HepG2 (cell line): ENCODE measurements around the gene PAFAH1B1. TPM values are rescaled to one million over a fixed set of nuclear protein-coding genes. Genes with fewer than 3 reads are reported as not detected.

Experiments used
- ATAC-seq: fragments of 200-7000 bp; cut with Tn5 transposase; 3 replicates; pipeline ENCODE4 v1.9.1; 2020; ENCODE audit warnings: mild to moderate bottlenecking, moderate library complexity
- BruUV-seq: library from RNA; stranded (reverse); fragments of 400-500 nt; replicated peaks from 2 replicates; lab custom pipeline; 2021; lab: Mats Ljungman, UMichigan
- CTCF ChIA-PET: fragments of 300-600 bp; formaldehyde crosslinking; extraction: SDS; loops from one replicate; lab custom pipeline; 2021; ENCODE audit warnings: low total read pairs, inconsistent platforms, low intra/inter-chr PET ratio; lab: Yijun Ruan, JAX
- POLR2A ChIA-PET: fragments of 350-600 bp; sonication (Branson Sonifier 250); formaldehyde crosslinking; loops from one replicate; lab custom pipeline; 2020; ENCODE audit warnings: antibody characterized with exemption, inconsistent platforms; lab: Yijun Ruan, JAX
- DNase-seq: peaks from one replicate; pipeline ENCODE4 v3.0.0-alpha.2; 2015; ENCODE audit warnings: low spot score
- FAIRE-seq: peaks from 3 replicates; lab custom pipeline; 2011; peaks lifted over from hg19 to GRCh38; lab: Jason Lieb, UNC
- H2AFZ ChIP-seq: one replicate; pipeline ENCODE4 v1.6.1; 2011; ENCODE audit warnings: low read length, inconsistent platforms
- H3K27ac ChIP-seq: fragments of 300-600 bp; 3 replicates; pipeline ENCODE4 v1.8.0; 2011; ENCODE audit warnings: mixed run types, mild to moderate bottlenecking, mixed read lengths, low read length, inconsistent platforms; ENCODE audit not compliant: insufficient read depth; ENCODE audit errors: extremely low read length
- H3K27me3 ChIP-seq, 2 experiments: fragments of 200-600 bp in 1 of 2; 2 replicates in 1 of 2; 3 replicates in 1 of 2; pipeline versions ENCODE4 v1.6.0 to v1.8.0; 2011; ENCODE audit warnings: low read length in 2 of 2, mild to moderate bottlenecking in 2 of 2, moderate library complexity in 2 of 2, inconsistent platforms in 1 of 2; ENCODE audit not compliant: insufficient read depth in 2 of 2, control insufficient read depth in 1 of 2
- H3K36me3 ChIP-seq, 2 experiments: fragments of 200-600 bp in 1 of 2; replicated peaks in 1 of 2; 2 replicates in 1 of 2; 3 replicates in 1 of 2; pipeline versions ENCODE4 v1.5.1 to v1.8.0; 2011; ENCODE audit warnings: low read length in 2 of 2, inconsistent platforms in 1 of 2; ENCODE audit not compliant: insufficient read depth in 2 of 2, control insufficient read depth in 1 of 2
- H3K4me1 ChIP-seq: 2 replicates; pipeline ENCODE4 v1.5.1; 2012; ENCODE audit warnings: low read length, inconsistent platforms; ENCODE audit not compliant: insufficient read depth
- H3K4me2 ChIP-seq: 2 replicates; pipeline ENCODE4 v1.6.0; 2011; ENCODE audit warnings: low read depth, low read length, inconsistent platforms
- H3K4me3 ChIP-seq, 3 experiments: fragments of 200-600 bp in 1 of 3; sonication (generic), shearing (Covaris generic) in 1 of 3; replicated peaks in 1 of 3; 2 replicates each; pipeline ENCODE4 v1.5.1; 2011 to 2016; ENCODE audit warnings: low read length in 3 of 3, inconsistent platforms in 2 of 3, low read depth in 2 of 3, mild to moderate bottlenecking in 2 of 3, control low read depth in 1 of 3, mixed read lengths in 1 of 3; ENCODE audit not compliant: insufficient read depth in 1 of 3
- H3K79me2 ChIP-seq: one replicate; pipeline ENCODE4 v1.6.1; 2011; ENCODE audit warnings: low read length, inconsistent platforms; ENCODE audit not compliant: insufficient read depth
- H3K9ac ChIP-seq: 2 replicates; pipeline ENCODE4 v1.6.0; 2011; ENCODE audit warnings: mild to moderate bottlenecking, low read depth, low read length, inconsistent platforms; ENCODE audit not compliant: insufficient read depth
- H3K9me3 ChIP-seq: 2 replicates; pipeline ENCODE4 v1.5.1; 2012; ENCODE audit warnings: mild to moderate bottlenecking, low read length
- H4K20me1 ChIP-seq: 2 replicates; pipeline ENCODE4 v1.6.0; 2011; ENCODE audit warnings: inconsistent platforms, mild to moderate bottlenecking, low read length, moderate library complexity; ENCODE audit not compliant: insufficient read depth
- ATAD3A ChIP-seq: sonication (generic); formaldehyde crosslinking; IDR thresholded peaks from 2 replicates; pipeline ENCODE4 v1.4.0; 2020; ENCODE audit warnings: missing genetic modification reagents
- DZIP1 ChIP-seq: sonication (generic); formaldehyde crosslinking; IDR thresholded peaks from 2 replicates; pipeline ENCODE4 v1.5.0; 2020; ENCODE audit warnings: mild to moderate bottlenecking, missing genetic modification reagents
- FOSL2 ChIP-seq: sonication (generic); formaldehyde crosslinking; IDR thresholded peaks from 2 replicates; pipeline ENCODE4 v1.4.0; 2020; ENCODE audit warnings: missing genetic modification reagents
- IRF2 ChIP-seq: IDR thresholded peaks from 2 replicates; pipeline ENCODE4 v1.6.1; 2018; ENCODE audit warnings: missing genetic modification reagents, missing compliant biosample characterization
- JUND ChIP-seq: sonication (generic); formaldehyde crosslinking; IDR thresholded peaks from 2 replicates; pipeline ENCODE4 v1.8.0; 2022; ENCODE audit warnings: mild to moderate bottlenecking, missing genetic modification reagents
- NKX3-1 ChIP-seq: sonication (generic); formaldehyde crosslinking; IDR thresholded peaks from 2 replicates; pipeline ENCODE4 v1.5.0; 2020; ENCODE audit warnings: missing genetic modification reagents
- RARA ChIP-seq: IDR thresholded peaks from 2 replicates; pipeline ENCODE4 v1.6.1; 2016; ENCODE audit warnings: missing genetic modification reagents, missing compliant biosample characterization
- ZBTB2 ChIP-seq: sonication (generic); formaldehyde crosslinking; IDR thresholded peaks from 2 replicates; pipeline ENCODE4 v1.8.0; 2022; ENCODE audit warnings: low read depth, missing genetic modification reagents
- ZBTB42 ChIP-seq: sonication (generic); formaldehyde crosslinking; IDR thresholded peaks from 2 replicates; pipeline ENCODE4 v1.5.0; 2020; ENCODE audit warnings: mild to moderate bottlenecking, missing genetic modification reagents
- ZFX ChIP-seq: sonication (generic); formaldehyde crosslinking; IDR thresholded peaks from 2 replicates; pipeline ENCODE4 v1.4.0; 2020; ENCODE audit warnings: mild to moderate bottlenecking, low read depth, missing genetic modification reagents, moderate library complexity
- ZNF121 ChIP-seq: sonication (generic); formaldehyde crosslinking; IDR thresholded peaks from 2 replicates; pipeline ENCODE4 v1.5.0; 2020; ENCODE audit warnings: mild to moderate bottlenecking, missing genetic modification reagents
- ZNF138 ChIP-seq: sonication (generic); formaldehyde crosslinking; IDR thresholded peaks from 2 replicates; pipeline ENCODE4 v1.5.0; 2020; ENCODE audit warnings: mild to moderate bottlenecking, low read depth, missing genetic modification reagents
- ZNF251 ChIP-seq: sonication (generic); formaldehyde crosslinking; IDR thresholded peaks from 2 replicates; pipeline ENCODE4 v1.9.0; 2021; ENCODE audit warnings: mild to moderate bottlenecking, missing genetic modification reagents
- ZNF296 ChIP-seq: sonication (generic); formaldehyde crosslinking; conservative IDR thresholded peaks from 2 replicates; pipeline ENCODE4 v1.5.0; 2020; ENCODE audit warnings: mild to moderate bottlenecking, missing genetic modification reagents
- ZNF432 ChIP-seq: sonication (generic); formaldehyde crosslinking; IDR thresholded peaks from 2 replicates; pipeline ENCODE4 v1.5.0; 2020; ENCODE audit warnings: missing genetic modification reagents, mild to moderate bottlenecking, borderline replicate concordance
- ZNF800 ChIP-seq: sonication (generic); formaldehyde crosslinking; IDR thresholded peaks from 2 replicates; pipeline ENCODE4 v1.4.0; 2020; ENCODE audit warnings: missing genetic modification reagents
- ZNF841 ChIP-seq: sonication (generic); formaldehyde crosslinking; IDR thresholded peaks from 2 replicates; pipeline ENCODE4 v1.8.1; 2023; ENCODE audit warnings: missing genetic modification reagents, borderline replicate concordance
- WGBS: methylation state at CpG from one replicate; pipeline ENCODE4 v1.1.6; 2017; ENCODE audit warnings: low lambda C conversion rate; 5-methylcytosine and 5-hydroxymethylcytosine counted together
- in situ Hi-C: cut with HindIII; loops from 2 replicates; pipeline ENCODE4 v1.10.0; 2017; ENCODE audit warnings: low pct_unique_long_range_greater_than_20kb; ENCODE audit not compliant: extremely low pct_ligation_motif_present
- intact Hi-C: fragments of 100-400 bp; cut with micrococcal nuclease; formaldehyde crosslinking; loops from one replicate; pipeline ENCODE4 v1.10.0; 2022; ENCODE audit not compliant: unreplicated experiment
- polyA plus RNA-seq, 8 experiments: library from polyadenylated mRNA; depleted of rRNA in 3 of 8; stranded (reverse) in 7 of 8; unstranded in 1 of 8; fragments of >200 nt; fragmentation: Illumina TruSeq in 4 of 8; extraction: Trizol in 4 of 8; gene quantifications; 2 replicates each; pipeline versions ENCODE4 v1.2.1 to v1.2.3, GENCODE V29; 2011 to 2016; ENCODE audit warnings: low read depth in 4 of 8, missing spikeins in 1 of 8, mixed read lengths in 1 of 8; ENCODE audit not compliant: insufficient read depth in 1 of 8
- total RNA-seq, 5 experiments: library from RNA; depleted of rRNA; stranded (reverse); fragments of >200 nt; fragmentation: Illumina TruSeq; extraction: Trizol; gene quantifications; 2 replicates each; pipeline ENCODE4 v1.2.3, GENCODE V29; 2016; ENCODE audit warnings: low read depth in 1 of 5
- TF ChIP-seq, protein P1 (sequence below): sonication (generic); formaldehyde crosslinking; IDR thresholded peaks from 2 replicates; pipeline ENCODE4 v1.8.1; 2023; ENCODE audit warnings: mild to moderate bottlenecking, inconsistent platforms, moderate library complexity, missing genetic modification reagents, borderline replicate concordance

The PAFAH1B1 gene
- total and polyA plus RNA-seq, 2 of the 13 experiments (the other 11 are each of a cell fraction or from before 2014, with no cell fraction given) = 46.0 to 64.9 TPM

DNA sequence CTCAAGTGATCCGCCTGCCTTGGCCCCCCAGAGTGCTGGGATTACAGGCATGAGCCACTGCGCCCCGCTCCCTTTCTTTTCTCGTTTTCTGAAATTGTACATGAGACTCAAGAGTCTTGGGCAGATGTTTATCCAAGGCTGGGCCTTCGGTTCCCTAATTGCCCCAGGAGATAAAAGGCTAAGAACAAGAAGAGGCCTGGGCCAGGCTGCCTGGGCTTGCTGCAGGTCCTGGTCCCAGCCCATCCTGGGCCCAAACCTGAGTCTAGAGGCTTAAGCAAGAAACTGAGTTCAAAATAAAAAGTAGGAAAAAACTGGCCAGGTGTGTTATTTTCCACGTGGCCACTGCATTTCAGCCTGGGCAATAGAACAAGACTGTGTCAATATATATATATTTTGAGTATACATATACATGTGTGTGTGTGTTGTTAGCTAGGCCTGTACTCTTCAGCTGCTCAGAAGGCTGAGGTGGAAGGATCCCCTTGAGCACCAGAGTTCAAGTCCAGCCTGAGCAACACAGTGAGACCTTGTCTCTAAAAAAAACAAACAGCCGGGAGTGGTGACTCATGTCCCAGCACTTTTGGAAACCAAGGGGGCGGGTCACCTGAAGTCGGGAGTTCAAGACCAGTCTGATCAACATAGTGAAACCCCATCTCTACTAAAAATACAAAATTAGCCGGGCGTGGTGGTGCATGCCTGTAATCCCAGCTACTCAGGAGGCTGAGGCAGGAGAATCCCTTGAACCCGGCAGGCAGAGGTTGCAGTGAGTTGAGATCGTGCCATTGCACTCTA, 124.9 kb downstream of the PAFAH1B1 start:
- Histone ChIP-seq H3K36me3 (no peaks in the 10 kb centered on the region), H3K9ac (no peak overlapping the region), H3K4me1 (peaks cover 20% of the 10 kb centered on the region), H3K79me2 (no peaks in the 10 kb centered on the region), H3K9me3 (no peaks in the 10 kb centered on the region), H3K4me3 (no peak overlapping the region), H3K27ac (no peak overlapping the region), H2AFZ (no peak overlapping the region), H3K27me3 (peaks cover 7 to 10% of the 10 kb centered on the region in 2 experiments; a peak in 3 of 5 replicates), H4K20me1 (no peaks in the 10 kb centered on the region), H3K4me2 (no peak overlapping the region)
- ChIA-PET POLR2A (no interaction called here), CTCF (no interaction called here)
- intact Hi-C loops = no loop called here
- in situ Hi-C loops = no loop called here
- WGBS = 34% methylated on average over 13 of the region's 13 CpGs
- no TSS peak for BruUV-seq
- ATAC-seq = peak; percentile 34
- FAIRE-seq = no peak
- DNase-seq = peak; percentile 50
- TF ChIP-seq ZBTB42 (CRISPR knock-in tag) (no peak), IRF2 (CRISPR knock-in tag) (no peak), ZBTB2 (CRISPR knock-in tag) (no peak), ZNF841 (no peak), ZFX (CRISPR knock-in tag) (no peak), ZNF121 (CRISPR knock-in tag) (no peak), ZNF296 (CRISPR knock-in tag) (no peak), ZNF800 (CRISPR knock-in tag) (no peak), ATAD3A (CRISPR knock-in tag) (no peak), DZIP1 (no peak), ZNF138 (CRISPR knock-in tag) (no peak), ZNF432 (CRISPR knock-in tag) (no peak), NKX3-1 (CRISPR knock-in tag) (no peak), RARA (peak; percentile 20; the same call in 1 of the 2 replicates), FOSL2 (CRISPR knock-in tag) (peak; percentile 86), ZNF251 (CRISPR knock-in tag) (no peak), JUND (CRISPR knock-in tag) (peak; percentile 17; the same call in 1 of the 2 replicates)
- TF ChIP-seq, protein P1, sequence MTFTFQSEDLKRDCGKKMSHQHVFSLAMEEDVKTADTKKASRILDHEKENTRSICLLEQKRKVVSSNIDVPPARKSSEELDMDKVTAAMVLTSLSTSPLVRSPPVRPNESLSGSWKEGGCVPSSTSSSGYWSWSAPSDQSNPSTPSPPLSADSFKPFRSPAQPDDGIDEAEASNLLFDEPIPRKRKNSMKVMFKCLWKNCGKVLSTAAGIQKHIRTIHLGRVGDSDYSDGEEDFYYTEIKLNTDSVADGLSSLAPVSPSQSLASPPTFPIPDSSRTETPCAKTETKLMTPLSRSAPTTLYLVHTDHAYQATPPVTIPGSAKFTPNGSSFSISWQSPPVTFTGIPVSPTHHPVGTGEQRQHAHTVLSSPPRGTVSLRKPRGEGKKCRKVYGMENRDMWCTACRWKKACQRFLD (CRISPR knock-in tag) = no peak
